GM23248 (cell line): ENCODE results near the gene PRSS27.

Experiments
- EZH2 ChIP-seq: fragments of 200-600 bp; sonication (generic); IDR thresholded peaks from 2 replicates; pipeline ENCODE4 v1.6.1; 2018; ENCODE audit warnings: antibody characterized with exemption, mild to moderate bottlenecking; ENCODE audit not compliant: insufficient read depth, poor library complexity, severe bottlenecking
- EZH2phosphoT487 ChIP-seq: fragments of 200-600 bp; sonication (generic); IDR thresholded peaks from 2 replicates; pipeline ENCODE4 v1.6.1; 2018; ENCODE audit warnings: antibody characterized with exemption, moderate library complexity, mild to moderate bottlenecking, low read depth; ENCODE audit not compliant: insufficient read depth

- TF ChIP-seq EZH2, result no peak
- no peak for TF ChIP-seq EZH2phosphoT487
Measured at GRCh38 chr16:2671741-2672140, 48.3 kb downstream of the PRSS27 start.
